Measurements from ENCODE around the gene EEF2K.

EEF2K gene

GRCh38 chr16:22240023-22240710, 34.1 kb downstream of the EEF2K start:
- TF ChIP-seq POLR2AphosphoS5 (IDR thresholded peaks at IDR 0.05; ENCODE audit: low read depth, low read length) = no peak
- no peak for TF ChIP-seq SIN3A (IDR thresholded peaks at IDR 0.05; ENCODE audit: borderline replicate concordance, insufficient read depth, low read length)
- no peak for TF ChIP-seq FOXP2 (optimal IDR thresholded peaks at IDR 0.05; ENCODE audit: borderline replicate concordance, extremely low read depth, extremely low read length, insufficient read depth)
- no peak for TF ChIP-seq REST (IDR thresholded peaks at IDR 0.05; ENCODE audit: insufficient read depth in 1 of 2, low read depth in 2 of 2, low read length in 2 of 2)

- TF ChIP-seq SIN3A (IDR thresholded peaks at IDR 0.05; ENCODE audit: borderline replicate concordance, insufficient read depth, low read length) = no peak
- TF ChIP-seq FOXP2 (optimal IDR thresholded peaks at IDR 0.05; ENCODE audit: borderline replicate concordance, extremely low read depth, extremely low read length, insufficient read depth) = no peak
- TF ChIP-seq TAF1 (IDR thresholded peaks at IDR 0.05; ENCODE audit: borderline replicate concordance, insufficient read depth, low read length) = no peak
- no peak for TF ChIP-seq POLR2AphosphoS5 (IDR thresholded peaks at IDR 0.05; ENCODE audit: low read depth, low read length)
- TF ChIP-seq REST (IDR thresholded peaks at IDR 0.05; ENCODE audit: insufficient read depth in 1 of 2, low read depth in 2 of 2, low read length in 2 of 2) = no peak
Observed at GRCh38 chr16:22250522-22250921, 44.4 kb downstream of the EEF2K start.

GRCh38 chr16:22252317-22252716, 46.2 kb downstream of the EEF2K start:
- TF ChIP-seq SIN3A (IDR thresholded peaks at IDR 0.05; ENCODE audit: borderline replicate concordance, insufficient read depth, low read length) (no peak), TAF1 (IDR thresholded peaks at IDR 0.05; ENCODE audit: borderline replicate concordance, insufficient read depth, low read length) (no peak), POLR2AphosphoS5 (IDR thresholded peaks at IDR 0.05; ENCODE audit: low read depth, low read length) (no peak), REST (IDR thresholded peaks at IDR 0.05; ENCODE audit: insufficient read depth in 1 of 2, low read depth in 2 of 2, low read length in 2 of 2) (no peak), FOXP2 (optimal IDR thresholded peaks at IDR 0.05; ENCODE audit: borderline replicate concordance, extremely low read depth, extremely low read length, insufficient read depth) (no peak)

GRCh38 chr16:22253272-22253671, 47.2 kb downstream of the EEF2K start:
- TF ChIP-seq POLR2AphosphoS5 (IDR thresholded peaks at IDR 0.05; ENCODE audit: low read depth, low read length) (no peak), FOXP2 (optimal IDR thresholded peaks at IDR 0.05; ENCODE audit: borderline replicate concordance, extremely low read depth, extremely low read length, insufficient read depth) (no peak), SIN3A (IDR thresholded peaks at IDR 0.05; ENCODE audit: borderline replicate concordance, insufficient read depth, low read length) (no peak), TAF1 (IDR thresholded peaks at IDR 0.05; ENCODE audit: borderline replicate concordance, insufficient read depth, low read length) (no peak), REST (IDR thresholded peaks at IDR 0.05; ENCODE audit: insufficient read depth in 1 of 2, low read depth in 2 of 2, low read length in 2 of 2) (no peak)
